ENCODE measurements around the gene OR52N1.

GRCh38 chr11:5815534-5815933, 24.5 kb upstream of the OR52N1 start:
- TF ChIP-seq, protein P1, sequence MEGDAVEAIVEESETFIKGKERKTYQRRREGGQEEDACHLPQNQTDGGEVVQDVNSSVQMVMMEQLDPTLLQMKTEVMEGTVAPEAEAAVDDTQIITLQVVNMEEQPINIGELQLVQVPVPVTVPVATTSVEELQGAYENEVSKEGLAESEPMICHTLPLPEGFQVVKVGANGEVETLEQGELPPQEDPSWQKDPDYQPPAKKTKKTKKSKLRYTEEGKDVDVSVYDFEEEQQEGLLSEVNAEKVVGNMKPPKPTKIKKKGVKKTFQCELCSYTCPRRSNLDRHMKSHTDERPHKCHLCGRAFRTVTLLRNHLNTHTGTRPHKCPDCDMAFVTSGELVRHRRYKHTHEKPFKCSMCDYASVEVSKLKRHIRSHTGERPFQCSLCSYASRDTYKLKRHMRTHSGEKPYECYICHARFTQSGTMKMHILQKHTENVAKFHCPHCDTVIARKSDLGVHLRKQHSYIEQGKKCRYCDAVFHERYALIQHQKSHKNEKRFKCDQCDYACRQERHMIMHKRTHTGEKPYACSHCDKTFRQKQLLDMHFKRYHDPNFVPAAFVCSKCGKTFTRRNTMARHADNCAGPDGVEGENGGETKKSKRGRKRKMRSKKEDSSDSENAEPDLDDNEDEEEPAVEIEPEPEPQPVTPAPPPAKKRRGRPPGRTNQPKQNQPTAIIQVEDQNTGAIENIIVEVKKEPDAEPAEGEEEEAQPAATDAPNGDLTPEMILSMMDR (IDR thresholded peaks at IDR 0.05; ENCODE audit: low read depth, low read length, poor library complexity, severe bottlenecking): no peak
- no peak for TF ChIP-seq EZH2phosphoT487 (IDR thresholded peaks at IDR 0.05; ENCODE audit: borderline replicate concordance, low read length)
